GM15510 (cell line): Measurements from ENCODE around the gene INO80.

Experiments
- POLR2A ChIP-seq: IDR thresholded peaks from 3 replicates; pipeline ENCODE4 v1.6.1; 2011; ENCODE audit warnings: borderline replicate concordance; ENCODE audit not compliant: insufficient read length; ENCODE audit errors: extremely low read depth

The INO80 gene

GRCh38 chr15:41024131-41024530 is 91.9 kb downstream of the INO80 start:
- no peak for TF ChIP-seq POLR2A

GRCh38 chr15:41022487-41023090 is 93.5 kb downstream of the INO80 start:
- no peak for TF ChIP-seq POLR2A

- no peak for TF ChIP-seq POLR2A
These were observed 95.3 kb downstream of the INO80 start for GRCh38 chr15:41020829-41021228.

- no peak for TF ChIP-seq POLR2A
These were observed 95.8 kb downstream of the INO80 start for GRCh38 chr15:41020311-41020710.

DNA sequence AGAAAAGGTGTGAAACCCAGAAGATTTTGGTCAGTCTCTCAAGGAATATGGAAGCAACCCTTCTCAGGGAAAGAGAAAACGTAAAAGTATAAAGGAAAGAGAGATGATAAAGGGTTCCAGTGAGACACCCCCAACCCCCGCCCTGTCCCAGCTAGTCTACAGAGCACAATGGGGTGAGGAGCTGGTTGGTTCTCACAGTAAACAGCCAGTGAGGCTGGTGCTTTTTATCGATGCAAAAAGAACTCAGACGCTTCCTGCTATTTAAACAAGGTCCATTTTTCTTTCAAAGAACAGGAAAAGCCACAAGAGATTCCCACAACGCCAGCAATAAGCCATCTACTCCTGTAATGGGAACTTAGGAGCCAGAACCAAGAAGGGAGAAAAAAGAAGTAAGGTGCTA is 96.9 kb downstream of the INO80 start:
- TF ChIP-seq POLR2A, result no peak

- TF ChIP-seq POLR2A, result no peak
These were observed 97.5 kb downstream of the INO80 start for GRCh38 chr15:41018534-41018933.

- TF ChIP-seq POLR2A, result no peak
These were observed 98.9 kb downstream of the INO80 start for GRCh38 chr15:41017066-41017735.

DNA sequence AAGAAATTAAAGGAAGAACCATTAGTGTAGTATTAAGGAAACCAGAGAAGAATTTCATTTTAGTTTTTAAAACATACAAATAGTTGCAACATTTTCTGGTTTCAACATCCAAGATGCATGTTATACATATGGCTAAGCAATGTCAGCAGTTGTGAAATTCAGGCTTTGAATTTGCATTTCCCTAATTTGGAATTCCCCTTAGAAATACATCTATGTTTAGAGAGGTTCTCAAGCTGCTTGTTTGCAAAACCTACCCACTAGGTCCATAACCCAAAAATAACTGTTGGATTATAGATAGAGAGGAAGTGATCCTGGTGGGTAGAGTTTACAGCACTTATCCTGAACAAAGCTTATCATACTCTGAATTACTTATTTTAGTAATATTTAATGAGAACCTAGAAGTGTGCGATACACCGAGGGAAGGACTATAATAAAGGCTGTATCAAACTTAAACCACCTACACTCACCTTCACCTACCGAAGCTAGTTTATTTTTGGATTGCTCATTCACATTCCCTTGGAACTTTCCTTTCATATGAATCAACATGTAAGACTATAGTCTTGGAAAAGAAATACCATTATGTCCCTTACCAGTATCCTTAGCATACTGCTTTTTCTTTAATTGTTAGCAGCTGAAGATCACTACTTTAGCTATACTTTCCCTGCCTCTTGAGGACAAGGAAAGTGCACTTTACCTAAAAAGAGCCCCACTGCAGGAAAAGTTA is 102.2 kb downstream of the INO80 start:
- TF ChIP-seq POLR2A, result no peak

DNA sequence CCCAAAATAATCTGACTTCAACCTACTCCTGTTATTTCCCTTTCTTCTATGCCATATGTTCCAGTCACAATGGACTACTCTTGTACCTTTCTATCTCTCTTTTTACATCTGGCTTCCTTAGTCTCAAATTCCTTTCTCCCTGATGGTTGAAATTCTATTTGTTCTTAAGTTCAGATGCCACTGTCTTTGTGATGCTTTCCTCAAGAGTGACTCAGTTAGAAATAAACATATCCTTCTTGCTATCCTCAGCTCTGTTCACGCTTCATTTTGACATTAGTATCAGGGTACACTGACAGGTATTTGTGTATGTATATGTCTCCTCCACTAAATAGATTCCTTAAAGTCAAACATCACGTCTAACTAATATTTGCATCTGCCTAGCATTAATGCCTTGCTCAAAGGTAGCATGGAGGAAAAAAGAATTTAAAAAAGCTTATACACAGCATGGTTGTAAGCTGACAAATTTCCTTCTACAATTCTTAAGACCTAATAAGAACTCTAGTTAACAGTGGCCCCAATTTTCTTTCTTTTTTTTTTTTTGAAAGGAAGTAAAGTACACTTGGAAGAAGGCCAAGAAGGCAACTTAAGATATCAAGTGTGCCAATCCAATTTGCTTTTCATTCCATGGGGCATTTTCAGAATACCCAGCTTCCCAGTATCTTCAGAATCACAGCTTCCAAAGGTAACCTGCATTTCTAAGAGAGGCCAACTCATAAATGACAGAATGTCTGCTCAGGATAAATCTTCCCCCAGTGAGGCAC is 104.8 kb downstream of the INO80 start:
- no peak for TF ChIP-seq POLR2A

DNA sequence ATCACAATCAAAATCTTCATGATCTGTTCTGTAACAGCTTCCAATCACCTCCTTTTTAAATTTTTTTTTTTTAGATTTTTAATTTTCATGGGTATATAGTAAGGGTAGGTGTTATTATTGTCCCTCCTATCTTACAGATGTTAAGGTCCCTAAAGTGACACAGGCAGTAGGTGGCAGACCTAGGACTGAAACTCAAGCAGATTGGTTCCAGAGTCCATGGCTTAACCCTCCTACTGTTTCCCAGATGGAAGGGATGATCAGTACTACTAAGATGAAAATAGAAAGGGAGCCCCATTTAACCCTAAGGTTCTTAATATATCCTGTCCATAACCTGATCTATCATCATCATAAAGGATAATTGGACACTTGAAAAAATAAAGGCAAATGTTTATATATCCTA is 105.7 kb downstream of the INO80 start:
- TF ChIP-seq POLR2A, result no peak

DNA sequence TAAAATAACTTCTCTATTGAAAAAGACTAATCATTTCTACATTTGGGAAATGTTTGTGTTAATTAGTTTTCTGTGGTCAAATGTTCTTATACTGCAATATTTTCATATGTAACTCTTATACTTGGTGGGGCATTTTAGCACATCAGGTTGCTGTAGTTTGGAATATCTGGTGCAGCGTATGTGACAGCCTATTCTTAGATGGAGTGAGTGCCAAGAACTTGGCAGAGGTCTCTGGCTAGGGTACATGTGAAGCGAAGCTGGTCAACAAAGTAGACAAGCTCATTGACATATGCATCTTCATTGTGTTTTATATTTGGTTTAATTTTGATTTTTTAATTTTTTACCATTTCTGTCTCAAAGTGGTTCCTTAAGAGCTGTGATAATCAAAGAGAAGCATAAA is 109.6 kb downstream of the INO80 start:
- TF ChIP-seq POLR2A, result no peak

GRCh38 chr15:41004490-41004889 is 111.6 kb downstream of the INO80 start:
- TF ChIP-seq POLR2A, result no peak

- no peak for TF ChIP-seq POLR2A
These were observed 114.4 kb downstream of the INO80 start for GRCh38 chr15:41001524-41002214.

GRCh38 chr15:40999190-40999589 is 116.9 kb downstream of the INO80 start:
- no peak for TF ChIP-seq POLR2A
